HG02885 (cell line): Measurements from ENCODE around the gene SLC34A1.

Source experiments
- ATAC-seq: cut with Tn5 transposase; IDR thresholded peaks from one replicate; pipeline ENCODE4 v1.9.1; 2021; ENCODE audit warnings: mild to moderate bottlenecking; ENCODE audit not compliant: unreplicated experiment, poor library complexity

Gene SLC34A1

DNA sequence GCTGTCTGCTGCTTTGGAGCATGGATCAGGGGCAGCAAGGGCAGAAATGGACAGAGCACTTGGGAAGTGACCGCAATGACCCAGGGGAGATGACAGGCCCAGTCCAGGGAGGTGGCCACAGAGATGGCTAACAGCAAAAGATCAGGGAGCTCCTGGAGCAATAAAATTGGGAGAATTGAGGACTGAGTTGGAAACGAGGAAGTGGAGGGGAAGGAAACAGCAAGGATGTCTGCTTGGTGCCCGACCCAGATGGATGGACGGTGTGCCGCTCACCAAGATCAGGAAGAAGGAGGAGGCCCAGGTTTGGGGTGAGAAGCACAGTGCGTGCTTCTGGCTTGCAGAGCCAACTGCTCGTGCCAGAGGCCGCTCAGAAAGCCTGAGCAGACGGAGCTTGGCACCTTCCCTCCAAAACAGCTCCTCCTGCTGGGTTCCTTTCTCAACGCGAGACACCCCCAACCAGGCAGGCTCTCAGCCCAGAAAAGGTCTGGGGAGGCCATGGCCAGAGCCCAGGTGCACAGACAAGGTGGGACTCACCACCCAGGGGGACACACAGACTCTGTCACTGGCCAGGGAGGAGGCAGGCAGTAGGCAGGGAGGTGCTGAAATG, 1.7 kb upstream of the SLC34A1 start:
- no peak for ATAC-seq

DNA sequence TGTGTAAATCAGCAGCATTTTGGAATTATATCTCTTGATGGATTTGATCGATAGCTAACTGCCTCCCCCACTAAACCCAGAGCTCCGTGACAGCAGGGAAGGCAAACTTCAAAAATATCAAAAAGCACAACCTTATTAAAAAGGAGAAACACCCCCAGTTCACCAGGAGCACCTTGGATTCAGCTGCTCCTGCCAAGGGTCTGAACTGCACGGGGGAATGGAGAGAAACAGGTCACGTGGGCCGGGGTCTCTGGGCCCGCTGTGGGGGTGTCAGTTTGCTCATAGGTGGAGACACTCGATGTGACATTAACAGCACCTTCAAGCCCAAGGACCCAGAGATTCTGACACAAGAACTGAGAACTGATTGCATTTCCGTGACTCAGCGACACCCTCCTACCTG, 1.1 kb upstream of the SLC34A1 start:
- no peak for ATAC-seq

DNA sequence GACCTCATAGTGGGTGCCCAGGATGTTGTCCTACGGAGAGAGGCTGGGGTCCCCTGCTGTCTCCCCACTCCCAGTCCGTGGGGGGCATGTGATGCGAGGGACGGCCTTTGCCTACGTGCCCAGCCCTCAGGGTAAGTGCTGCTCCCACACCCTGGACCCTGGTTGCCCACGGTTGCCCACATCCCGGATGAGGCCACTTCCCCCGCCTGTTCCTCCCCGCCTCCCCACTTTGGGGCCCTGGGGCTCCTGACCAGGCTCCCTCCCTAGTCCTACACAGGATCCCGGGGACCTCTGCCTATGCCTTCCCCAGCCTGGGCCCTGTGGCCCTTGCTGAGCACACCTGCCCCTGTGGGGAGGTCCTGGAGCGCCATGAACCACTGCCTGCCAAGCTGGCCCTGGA, 1.5 kb downstream of the SLC34A1 start:
- ATAC-seq, result no peak

DNA sequence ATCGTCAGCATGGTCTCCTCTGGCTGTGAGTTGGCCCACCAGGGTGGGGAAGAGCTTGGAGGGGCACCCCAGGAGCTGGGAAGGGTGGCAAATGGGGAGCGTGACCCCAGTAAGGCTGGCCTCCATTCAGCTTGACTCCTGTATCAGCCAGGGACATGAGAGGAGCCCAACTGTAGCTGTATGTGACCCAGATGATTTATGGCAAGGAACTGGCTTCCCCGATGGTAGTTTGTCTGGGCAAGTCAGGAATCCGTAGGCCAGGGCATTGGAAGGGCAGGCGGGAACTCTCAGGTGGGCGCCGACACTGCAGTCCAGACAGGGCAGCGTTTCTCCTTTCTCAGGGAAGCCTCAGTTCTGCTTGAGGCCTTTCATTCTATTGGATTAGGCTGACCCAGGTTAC, 2.3 kb downstream of the SLC34A1 start:
- no peak for ATAC-seq

DNA sequence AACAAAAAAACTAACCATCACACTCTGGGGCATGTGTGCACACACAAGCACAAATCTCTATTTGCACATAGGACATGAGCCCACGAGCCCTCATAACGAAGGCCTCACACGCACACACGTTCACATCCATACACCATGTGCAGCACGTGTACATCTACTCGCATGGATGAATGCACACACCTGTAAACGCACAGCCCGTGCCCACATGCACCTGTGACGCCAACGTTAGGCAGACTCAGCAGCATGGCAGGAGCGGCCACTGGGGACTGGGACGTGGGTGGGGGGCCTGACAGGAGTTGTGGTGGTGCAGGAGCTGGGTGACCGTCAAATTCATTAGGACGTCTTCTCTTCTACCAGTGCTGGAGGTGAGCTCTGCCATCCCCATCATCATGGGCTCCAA, 3.2 kb downstream of the SLC34A1 start:
- no peak for ATAC-seq

DNA sequence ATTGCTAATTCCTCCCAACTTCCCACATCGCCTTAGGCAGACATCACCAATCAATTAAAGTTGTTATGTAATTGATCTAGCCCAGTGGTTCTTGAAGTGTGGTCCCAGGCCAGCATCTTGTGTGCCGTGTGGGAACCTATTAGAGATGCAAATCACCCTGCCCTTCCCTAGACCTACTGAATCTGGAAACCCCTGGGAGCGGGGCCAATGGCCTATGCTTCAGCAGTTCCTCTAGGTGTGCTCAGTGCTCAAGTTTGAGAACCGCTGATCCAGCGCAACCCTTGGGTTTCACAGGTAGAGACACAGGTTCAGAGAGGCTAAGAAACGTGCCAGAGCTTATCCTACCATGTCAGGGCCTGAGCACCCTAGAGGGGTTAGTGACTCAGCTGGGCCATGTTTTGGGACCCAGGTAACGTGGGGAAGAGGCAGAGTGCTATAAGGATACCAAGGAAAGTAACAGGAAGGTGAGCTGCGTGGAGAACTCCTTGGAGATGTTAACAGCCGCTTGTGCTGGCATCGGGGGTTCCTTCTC, 4.4 kb downstream of the SLC34A1 start:
- ATAC-seq, result no peak

DNA sequence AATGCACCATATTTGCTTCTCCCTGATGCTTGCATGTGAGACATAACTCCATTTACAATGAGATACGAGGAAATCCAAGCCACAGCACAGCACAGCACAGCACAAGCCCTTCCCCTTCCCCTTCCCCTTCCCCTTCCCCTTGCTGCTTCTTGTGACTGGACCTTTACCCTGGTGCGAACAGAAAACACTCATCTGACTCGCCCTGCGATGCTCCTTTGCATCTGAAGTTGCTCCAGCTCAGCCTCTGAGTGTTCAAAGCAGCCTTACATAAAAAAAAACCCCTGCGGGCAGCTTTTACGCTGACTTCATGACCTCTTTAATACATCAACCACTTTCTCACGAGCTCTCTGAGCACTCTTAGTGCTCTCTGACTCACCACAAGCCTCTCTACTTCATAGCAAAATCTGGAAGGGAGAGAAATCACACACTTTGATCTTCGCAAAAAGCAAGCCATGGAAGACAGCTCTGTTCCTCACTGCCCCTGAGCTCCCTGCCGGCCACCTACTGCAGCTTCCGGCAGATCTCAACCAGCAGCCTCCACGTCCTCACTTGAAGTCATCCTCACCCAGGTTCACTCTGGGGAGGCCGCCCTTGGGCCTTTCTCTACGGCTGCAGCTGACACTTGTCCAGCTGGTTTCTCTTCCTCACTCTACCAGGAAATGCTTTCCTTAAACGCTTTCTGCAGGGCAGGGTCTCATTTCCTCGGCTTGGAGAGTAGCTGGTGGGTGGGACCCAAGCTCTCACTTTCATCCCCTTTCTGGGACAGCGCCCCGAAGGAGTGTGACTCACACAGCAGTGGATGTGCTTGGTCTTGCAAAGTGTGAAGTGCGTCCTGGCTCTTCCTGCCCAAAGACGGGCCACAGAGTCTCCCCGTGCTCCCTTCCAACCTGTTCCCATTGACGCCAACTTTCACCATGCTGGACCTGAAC, 5.3 kb downstream of the SLC34A1 start:
- peak; percentile 58 for ATAC-seq

DNA sequence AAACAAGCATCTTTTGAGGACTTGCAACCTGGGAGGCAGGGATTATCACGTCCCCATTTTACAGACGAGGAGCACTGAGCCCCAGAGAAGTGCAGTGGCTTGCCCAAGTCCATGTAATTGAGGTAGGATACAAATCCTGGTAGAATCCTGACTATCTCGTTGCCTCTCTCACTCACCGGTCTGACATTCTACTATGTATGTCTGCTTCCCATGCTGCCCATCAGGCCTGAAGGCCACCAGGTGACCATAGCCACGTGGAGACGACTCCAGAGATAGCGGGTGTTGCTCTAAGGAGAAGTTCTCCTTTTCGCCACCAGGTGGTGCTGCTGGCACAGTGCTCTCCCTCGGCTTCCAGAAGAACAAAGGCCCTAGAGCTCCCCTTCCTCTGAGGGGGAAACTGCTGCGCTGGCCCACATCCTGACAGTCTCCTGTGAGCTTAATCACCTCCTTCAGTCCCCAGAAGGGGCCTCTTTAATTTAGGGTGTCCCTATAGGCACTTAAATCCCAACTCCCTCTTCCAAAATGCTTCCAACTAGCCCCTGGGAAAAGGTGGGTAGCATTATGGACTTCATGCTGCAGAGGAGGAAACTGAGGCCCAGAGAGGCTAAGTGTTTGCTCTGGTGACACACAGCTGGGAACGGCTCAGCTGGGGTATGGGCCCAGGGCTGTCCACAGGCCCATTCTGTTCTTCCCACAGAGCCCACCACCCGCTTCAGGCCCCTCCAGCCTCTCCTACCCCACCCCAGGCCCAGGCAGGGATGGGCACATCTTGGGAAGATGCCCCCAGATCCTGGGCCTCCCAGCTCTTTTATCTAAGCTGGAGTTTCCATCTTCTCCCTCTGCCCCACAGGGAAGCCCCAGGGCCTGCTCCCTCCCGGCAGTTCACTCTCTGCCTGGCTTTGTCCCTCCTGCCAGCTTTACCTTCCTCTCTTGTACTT, 6.4 kb downstream of the SLC34A1 start:
- ATAC-seq, result peak; percentile 58

DNA sequence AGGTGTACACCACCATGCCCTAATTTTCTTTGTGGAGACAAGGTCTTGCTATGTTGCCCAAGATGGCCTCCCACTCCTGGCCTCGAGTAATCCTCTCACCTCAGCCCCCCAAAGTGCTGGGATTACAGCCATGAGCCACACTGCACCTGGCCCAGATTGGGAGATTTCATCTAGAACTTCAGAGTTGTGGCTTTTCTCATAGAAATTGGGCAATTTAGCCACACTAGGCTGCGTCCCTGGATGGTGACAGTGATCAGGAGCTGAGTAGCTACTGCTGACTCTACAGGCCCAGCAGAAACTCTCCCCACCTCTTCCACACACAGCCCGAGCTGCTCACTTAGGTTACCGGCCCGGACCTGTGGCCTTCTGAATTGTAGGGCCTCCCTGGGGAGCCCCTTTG, 8.5 kb downstream of the SLC34A1 start:
- no peak for ATAC-seq

DNA sequence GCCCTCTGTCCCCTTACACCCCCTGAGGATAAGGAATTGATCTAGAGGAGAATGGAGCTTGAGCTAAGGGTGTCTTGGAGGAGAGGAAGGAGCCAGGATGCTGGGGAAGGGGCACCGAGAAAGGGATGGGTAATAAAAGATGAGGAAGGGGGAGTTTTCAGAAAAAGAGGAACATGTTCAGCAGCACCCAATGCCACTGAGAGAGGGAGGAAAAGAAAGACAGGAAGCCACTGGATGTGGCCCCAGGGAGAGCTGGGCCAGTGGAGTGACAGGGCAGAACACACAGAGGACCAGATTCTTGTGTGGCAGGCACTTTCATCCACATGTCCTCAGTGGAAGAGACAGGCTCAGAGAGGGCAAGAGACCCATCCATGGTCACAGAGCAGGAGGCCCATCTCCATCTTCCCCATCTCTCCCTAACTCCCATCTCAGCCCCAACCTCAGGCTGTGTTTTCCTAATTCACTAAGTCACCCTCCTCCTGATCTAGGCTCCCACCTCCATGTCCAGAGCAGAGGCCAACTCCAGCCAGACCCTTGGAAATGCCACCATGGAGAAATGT, 9.1 kb downstream of the SLC34A1 start:
- no peak for ATAC-seq

DNA sequence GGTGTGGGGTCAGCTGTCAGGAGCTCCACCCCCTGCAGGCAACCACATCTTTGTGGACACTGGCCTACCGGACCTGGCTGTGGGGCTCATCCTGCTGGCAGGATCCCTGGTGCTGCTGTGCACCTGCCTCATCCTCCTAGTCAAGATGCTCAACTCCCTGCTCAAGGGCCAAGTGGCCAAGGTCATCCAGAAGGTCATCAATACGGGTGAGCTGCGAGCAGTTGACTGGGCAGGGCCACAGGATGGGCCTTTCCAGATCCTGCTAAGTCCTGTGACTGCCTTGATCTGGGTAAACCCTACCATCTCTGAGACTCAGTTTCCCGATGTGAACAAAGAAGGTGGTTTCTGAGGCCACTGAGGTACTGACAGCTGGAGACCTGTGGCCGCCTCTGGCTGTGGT, 9.8 kb downstream of the SLC34A1 start:
- ATAC-seq, result no peak

DNA sequence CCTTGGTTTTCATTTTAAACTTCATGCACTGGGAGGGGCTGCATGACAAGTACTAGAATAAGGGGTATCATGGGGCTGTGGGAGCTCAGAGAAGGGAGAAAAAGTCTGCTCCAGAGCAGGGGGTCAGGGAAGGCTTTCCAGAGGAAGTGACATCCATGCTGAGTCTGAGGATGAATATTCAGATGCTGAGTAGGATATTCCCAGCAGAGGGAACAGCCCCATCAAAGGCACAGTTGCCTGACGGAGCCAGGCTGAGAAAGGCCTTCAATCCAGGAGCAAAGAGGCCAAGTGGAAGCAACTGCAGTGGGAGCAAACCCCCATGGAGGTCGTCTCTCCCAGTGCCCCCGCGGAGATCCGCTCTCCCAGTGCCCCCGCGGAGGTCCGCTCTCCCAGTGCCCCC, 11.8 kb downstream of the SLC34A1 start:
- ATAC-seq, result no peak

DNA sequence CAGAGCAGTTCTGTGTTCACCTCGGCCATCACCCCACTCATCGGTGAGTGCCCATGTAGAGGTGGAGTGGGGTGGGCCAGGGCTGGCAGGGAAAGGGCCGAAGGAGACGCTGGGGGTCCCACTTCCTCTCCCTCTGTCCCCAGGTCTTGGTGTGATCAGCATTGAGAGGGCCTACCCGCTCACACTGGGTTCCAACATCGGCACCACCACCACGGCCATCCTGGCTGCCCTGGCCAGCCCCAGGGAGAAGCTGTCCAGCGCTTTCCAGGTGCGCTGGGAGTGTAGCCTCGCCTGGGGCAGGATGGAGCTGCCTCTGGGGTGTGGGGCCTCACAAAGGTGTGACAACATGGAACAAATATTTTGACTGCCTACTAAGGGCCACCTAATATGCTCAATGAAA, 12.6 kb downstream of the SLC34A1 start:
- no peak for ATAC-seq

DNA sequence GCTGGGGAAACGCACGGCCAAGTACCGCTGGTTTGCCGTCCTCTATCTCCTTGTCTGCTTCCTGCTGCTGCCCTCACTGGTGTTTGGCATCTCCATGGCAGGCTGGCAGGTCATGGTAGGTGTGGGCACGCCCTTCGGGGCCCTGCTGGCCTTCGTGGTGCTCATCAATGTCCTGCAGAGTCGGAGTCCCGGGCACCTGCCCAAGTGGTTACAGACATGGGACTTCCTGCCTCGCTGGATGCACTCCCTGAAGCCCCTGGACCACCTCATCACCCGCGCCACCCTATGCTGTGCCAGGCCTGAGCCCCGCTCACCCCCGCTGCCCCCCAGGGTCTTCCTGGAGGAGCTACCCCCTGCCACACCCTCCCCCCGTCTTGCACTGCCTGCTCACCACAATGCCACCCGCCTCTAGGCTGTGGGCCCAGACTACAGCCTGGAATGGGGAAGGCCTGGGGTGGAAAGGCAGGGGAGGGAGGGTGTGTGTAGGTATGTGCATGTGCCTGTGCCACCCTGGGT, 13.7 kb downstream of the SLC34A1 start:
- no peak for ATAC-seq

DNA sequence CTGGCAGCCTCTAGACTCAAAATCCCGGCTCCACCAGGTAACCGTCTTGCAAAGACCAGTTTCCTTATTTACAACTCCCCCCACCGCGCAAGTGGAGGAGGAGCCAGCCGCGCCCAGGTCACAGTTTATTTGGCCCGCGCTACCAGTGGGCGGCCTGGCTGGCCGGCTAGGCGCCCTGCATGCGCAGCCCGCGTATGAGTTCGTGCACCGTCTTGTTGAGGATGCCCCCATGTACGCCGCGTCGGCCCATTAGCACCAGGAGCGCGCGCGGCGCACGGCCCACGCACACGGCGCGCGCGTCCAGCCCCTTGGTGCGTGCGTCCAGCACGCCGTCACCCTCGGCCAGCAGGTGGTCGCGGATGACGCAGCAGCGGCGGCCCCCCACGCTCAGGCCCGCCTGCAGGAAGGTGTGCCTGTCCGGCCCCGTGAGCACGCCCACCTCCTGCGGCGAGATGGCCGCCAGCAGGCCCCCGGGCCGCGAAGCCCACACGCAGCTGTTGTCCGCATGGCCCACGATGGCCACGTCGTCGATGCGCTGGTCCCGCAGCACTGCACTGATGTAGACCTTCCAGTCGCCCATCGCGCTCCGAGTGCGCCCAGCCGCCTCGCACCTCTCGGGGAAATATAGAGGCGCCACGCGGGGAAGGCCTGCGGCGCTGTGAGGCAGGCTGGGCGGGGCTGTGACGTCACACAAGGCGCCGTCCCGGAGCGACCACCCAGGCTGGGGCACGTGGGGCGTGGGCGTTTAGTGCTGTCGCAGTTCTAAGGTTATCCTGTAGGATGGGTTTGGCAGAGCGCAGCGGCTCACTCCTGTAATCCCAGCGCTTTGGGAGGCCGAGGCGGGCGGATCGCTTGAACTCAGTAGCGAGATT, 16.0 kb downstream of the SLC34A1 start, which contains the start of gene PFN3:
TSS of gene PFN3 (minus strand) at position 665 of the 872 bp plus-strand sequence. CDS start at position 580, 85 bp downstream.
- no peak for ATAC-seq

DNA sequence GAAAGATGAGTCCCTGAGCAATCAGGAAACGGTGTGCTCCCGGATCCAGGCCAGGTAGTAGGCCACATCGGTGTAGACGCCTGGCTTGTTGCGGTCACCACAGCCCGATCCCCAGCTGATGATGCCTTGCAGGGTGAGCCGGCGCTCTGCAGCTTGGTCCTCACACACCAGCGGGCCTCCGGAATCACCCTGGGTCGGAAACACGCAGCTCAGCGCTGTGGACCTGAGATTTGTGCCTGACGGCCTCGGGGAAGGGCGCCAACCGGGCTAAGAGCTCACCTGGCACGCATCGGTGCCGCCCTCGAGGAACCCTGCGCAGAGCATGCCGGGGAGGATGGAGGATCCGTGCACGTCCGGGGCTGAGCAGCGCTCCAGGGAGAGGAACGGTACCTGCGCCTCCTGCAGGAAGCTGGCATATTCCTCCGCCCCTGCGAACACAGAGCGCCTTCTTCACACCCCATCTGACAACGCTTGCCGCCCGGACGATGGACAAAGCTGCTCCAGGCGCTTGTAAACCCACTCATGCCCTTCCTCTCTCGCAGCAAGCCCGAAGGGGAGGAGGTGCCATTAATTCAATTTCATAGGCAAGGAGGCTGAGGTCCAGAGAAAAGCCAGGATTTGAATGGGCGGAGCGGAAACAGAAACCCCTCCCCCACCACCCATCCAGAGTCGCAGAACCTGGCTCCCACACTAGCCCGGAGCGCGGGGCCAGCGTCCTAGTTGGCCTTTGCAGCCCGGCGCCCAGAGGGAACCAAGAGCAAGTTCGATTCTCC, 18.2 kb downstream of the SLC34A1 start:
- ATAC-seq, result no peak

DNA sequence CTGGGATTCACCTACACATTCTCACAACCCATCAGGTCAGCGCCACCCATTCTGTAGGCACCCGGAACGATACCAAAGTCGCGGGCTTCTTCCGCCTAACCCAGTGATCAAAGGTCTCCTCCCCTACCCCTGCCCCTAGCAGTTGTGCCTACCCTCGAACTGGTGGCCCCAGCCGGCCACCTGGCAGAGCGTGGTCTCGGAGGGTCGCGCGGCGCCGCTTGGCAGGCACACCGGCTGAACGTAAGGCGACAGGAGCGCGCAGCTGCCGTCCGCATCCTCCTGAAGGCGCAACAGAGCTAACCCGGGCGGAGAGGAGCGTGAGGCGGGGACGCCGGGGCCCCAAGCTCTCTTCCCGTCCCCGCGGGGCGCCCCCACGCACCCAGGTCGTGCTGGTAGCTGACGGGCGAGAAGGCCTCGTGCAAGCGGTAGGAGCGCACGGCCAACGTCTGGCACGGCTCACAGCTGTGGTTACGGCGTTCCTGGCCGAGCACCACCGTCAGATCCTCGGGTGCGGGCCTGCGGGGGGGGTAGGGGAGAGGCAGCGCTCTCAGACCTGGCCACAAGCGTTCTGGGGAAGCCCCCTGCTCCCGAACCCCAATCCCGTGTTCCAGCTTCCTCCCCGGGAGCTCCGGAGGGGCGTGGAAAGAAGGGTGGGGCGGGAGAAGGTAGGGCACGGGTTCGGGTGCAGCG, 19.0 kb downstream of the SLC34A1 start:
- peak; percentile 21 for ATAC-seq
